WI38 (cell line): Measurements from ENCODE around the gene TMEM150B.

Source experiments
- H3K4me3 ChIP-seq: 2 replicates; pipeline ENCODE4 v1.5.1; 2011; ENCODE audit warnings: low read depth, mild to moderate bottlenecking, control low read depth, low read length
- TF ChIP-seq, protein P1 (sequence below): IDR thresholded peaks from 2 replicates; pipeline ENCODE4 v1.5.1; 2012; ENCODE audit warnings: low read depth, mild to moderate bottlenecking, control low read depth, low read length

TMEM150B gene

DNA sequence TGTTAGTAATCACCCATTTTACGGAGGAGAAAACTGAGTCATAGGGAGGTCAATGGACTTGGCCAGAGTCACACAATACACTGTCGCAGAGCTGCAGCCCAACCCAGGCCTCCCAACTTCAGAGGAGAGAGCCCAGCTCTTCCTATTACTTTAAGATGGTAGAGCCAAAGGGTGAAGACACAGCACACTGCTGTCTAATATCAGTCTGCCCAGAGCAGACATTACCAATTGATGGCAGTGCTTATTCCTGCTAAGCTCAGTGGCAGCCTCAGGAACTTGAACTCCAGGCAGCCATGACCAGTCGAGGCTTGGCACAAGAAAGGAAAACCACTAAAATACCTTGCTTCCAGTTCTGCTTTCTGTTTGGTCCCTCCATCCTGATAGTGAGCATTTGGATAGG lies 18.4 kb downstream of the TMEM150B start:
- H3K4me3 ChIP-seq, result no peak overlapping the region
- TF ChIP-seq, protein P1, sequence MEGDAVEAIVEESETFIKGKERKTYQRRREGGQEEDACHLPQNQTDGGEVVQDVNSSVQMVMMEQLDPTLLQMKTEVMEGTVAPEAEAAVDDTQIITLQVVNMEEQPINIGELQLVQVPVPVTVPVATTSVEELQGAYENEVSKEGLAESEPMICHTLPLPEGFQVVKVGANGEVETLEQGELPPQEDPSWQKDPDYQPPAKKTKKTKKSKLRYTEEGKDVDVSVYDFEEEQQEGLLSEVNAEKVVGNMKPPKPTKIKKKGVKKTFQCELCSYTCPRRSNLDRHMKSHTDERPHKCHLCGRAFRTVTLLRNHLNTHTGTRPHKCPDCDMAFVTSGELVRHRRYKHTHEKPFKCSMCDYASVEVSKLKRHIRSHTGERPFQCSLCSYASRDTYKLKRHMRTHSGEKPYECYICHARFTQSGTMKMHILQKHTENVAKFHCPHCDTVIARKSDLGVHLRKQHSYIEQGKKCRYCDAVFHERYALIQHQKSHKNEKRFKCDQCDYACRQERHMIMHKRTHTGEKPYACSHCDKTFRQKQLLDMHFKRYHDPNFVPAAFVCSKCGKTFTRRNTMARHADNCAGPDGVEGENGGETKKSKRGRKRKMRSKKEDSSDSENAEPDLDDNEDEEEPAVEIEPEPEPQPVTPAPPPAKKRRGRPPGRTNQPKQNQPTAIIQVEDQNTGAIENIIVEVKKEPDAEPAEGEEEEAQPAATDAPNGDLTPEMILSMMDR, result no peak

DNA sequence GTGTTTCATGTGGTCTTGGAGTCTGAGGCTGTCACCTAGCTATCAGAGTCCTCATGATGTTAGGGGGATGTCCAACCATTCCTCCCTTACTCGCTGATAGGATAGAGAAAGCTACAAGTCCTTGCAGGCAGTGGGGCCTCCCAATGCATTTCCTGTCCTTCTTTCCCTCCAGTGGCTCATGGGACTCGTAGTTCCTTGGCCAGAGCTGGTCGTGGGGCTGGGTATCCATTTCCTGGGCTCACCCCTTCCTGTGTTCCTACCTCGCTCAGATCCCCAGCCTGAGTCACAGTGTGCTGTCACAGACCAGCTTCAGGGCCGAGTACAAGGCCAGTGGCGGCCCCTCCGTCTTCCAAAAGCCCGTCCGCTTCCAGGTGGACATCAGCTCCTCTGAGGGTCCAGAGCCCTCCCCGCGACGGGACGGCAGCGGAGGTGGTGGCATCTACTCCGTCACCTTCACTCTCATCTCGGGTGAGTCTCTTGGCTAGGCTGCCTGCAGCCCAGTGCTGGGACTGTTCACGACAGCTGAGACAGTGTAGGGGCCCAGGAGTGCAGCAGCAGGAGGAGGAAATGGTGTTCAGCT lies 19.1 kb downstream of the TMEM150B start:
- H3K4me3 ChIP-seq, result no peak overlapping the region
- TF ChIP-seq, protein P1, result no peak

DNA sequence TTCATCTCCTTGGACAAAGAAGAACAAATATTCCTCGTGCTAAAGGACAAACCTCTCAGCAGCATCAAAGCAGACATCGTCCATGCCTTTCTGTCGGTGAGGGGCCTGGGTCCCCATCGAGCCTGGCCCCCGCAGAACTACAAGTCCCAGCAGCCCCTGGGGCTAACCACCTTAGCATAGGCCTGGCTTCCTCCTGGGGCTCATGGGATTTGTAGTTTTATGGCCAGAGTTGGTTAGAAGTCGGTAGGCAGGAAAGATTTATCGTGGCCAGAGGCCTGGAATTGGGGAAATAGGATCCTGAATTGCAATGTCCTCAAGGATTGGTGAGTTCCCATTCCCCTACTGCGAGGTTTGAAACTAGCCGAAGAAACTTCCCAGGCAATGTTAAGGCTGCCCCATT lies 19.6 kb downstream of the TMEM150B start:
- TF ChIP-seq, protein P1, result no peak
- no peak overlapping the region for H3K4me3 ChIP-seq

DNA sequence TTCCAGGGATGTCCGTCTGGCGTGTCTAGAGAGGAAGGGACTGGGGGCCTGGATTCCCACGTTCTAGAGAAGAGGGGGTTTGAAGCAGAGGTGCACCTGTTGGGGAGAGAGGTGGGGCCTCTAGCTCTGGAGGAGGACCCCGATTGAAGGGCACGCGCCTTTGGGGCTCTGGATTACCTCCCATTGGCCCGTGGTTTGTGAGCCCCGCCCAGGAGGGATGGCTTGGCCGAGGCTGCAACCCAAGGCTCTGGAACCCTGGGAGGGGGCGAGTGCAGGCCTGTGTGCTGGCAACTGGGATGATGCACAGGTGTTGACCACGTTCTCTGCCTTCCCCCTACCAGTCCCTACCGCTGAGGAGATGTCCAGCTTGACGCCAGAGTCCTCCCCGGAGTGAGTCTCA lies 20.2 kb downstream of the TMEM150B start:
- TF ChIP-seq, protein P1, result no peak
- H3K4me3 ChIP-seq, result no peak overlapping the region

DNA sequence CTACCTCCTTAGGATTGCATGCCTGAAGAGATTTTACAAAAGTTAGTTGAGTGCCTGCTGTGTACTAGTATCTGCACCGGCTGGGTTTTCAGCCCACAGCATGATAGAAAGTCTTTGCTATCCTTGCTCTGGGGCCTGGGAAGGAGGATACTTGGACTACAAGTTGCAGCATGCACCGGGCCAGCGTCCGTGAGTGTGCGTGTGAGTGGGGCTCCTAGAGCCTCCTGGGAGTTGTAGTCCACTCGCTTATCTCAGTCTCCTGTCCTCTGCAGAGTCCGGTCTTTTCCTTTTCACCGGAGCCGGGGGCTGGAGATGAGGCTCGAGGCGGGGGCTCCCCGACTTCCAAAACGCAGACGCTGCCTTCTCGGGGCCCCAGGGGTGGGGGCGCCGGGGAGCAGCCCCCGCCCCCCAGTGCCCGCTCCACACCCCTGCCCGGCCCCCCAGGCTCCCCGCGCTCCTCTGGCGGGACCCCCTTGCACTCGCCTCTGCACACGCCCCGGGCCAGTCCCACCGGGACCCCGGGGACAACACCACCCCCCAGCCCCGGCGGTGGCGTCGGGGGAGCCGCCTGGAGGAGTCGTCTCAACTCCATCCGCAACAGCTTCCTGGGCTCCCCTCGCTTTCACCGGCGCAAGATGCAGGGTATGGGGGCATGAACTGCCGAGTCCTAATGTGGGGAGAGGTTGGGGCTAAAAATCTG lies 20.7 kb downstream of the TMEM150B start:
- H3K4me3 ChIP-seq, result no peak overlapping the region
- TF ChIP-seq, protein P1, result no peak

DNA sequence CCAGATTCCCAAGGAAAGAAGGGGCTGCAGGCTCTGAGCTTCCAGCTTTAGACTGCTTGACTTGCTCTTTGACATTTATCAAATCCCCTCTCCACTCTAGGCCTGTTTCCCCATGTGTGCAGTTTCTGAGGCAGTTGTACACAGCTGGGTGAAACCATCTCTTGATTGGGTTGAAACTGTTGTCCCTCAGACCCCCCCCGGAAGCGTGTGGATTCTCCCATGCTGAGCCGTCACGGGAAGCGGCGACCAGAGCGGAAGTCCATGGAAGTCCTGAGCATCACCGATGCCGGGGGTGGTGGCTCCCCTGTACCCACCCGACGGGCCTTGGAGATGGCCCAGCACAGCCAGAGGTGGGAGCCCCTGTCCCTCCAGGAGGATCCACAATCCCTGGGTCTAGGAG lies 21.7 kb downstream of the TMEM150B start:
- no peak overlapping the region for H3K4me3 ChIP-seq
- TF ChIP-seq, protein P1, result no peak

DNA sequence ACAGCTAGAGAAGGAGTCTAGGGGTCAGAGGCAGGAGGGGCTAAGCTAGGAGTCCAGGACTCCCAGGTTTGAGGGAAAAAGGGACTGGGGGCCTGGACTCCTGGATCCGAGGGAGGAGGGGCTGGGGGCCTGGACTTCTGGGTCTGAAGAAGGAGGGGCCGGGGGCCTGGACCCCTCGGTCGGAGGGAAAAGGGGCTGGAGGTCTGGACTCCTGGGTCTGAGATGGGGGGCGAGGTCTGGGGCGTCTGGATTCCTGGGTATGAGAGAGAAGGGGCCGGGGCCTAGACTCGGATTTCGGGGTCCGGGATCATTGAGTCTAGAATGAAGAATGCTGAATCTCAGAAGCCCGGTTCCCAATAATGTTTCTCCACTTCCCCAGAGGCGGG lies 22.8 kb downstream of the TMEM150B start:
- TF ChIP-seq, protein P1, result no peak
- no peak overlapping the region for H3K4me3 ChIP-seq
